H9 (cell line): ENCODE measurements around the gene ELP1. TPM values are rescaled to one million over a fixed set of nuclear protein-coding genes. Genes with fewer than 3 reads are reported as not detected.

Source experiments
- DNase-seq: peaks from one replicate; pipeline ENCODE4 v3.0.0-alpha.2; 2017
- H2AFZ ChIP-seq: one replicate; pipeline ENCODE4 v1.6.1; 2013; ENCODE audit warnings: mild to moderate bottlenecking, low read length, control low read depth, moderate library complexity
- H2AK5ac ChIP-seq: 2 replicates; pipeline ENCODE4 v1.6.1; 2013; ENCODE audit warnings: low read length, control low read depth, mixed read lengths; ENCODE audit not compliant: insufficient read length
- H2BK120ac ChIP-seq: one replicate; pipeline ENCODE4 v1.6.1; 2013; ENCODE audit warnings: low read depth, mild to moderate bottlenecking, low read length, control low read depth, inconsistent platforms; ENCODE audit not compliant: poor library complexity, severe bottlenecking
- H2BK12ac ChIP-seq: 2 replicates; pipeline ENCODE4 v1.6.1; 2013; ENCODE audit warnings: low read length, control low read depth, mixed read lengths, low read depth; ENCODE audit not compliant: insufficient read length
- H2BK15ac ChIP-seq: 2 replicates; pipeline ENCODE4 v1.6.1; 2013; ENCODE audit warnings: low read depth, low read length, control low read depth
- H2BK20ac ChIP-seq: one replicate; pipeline ENCODE4 v1.6.1; 2013; ENCODE audit warnings: low read depth, mild to moderate bottlenecking, low read length, control low read depth, inconsistent platforms; ENCODE audit not compliant: poor library complexity, severe bottlenecking
- H2BK5ac ChIP-seq: 2 replicates; pipeline ENCODE4 v1.6.1; 2013; ENCODE audit warnings: low read length, control low read depth, mixed read lengths; ENCODE audit not compliant: insufficient read length
- H3K14ac ChIP-seq: 2 replicates; pipeline ENCODE4 v1.6.1; 2013; ENCODE audit warnings: low read length, control low read depth; ENCODE audit not compliant: insufficient read depth
- H3K18ac ChIP-seq: 2 replicates; pipeline ENCODE4 v1.6.1; 2013; ENCODE audit warnings: low read depth, mild to moderate bottlenecking, mixed read lengths, low read length, control low read depth; ENCODE audit not compliant: insufficient read length
- H3K23ac ChIP-seq: 2 replicates; pipeline ENCODE4 v1.6.1; 2013; ENCODE audit warnings: low read length, control low read depth, mixed read lengths, low read depth; ENCODE audit not compliant: insufficient read length
- H3K23me2 ChIP-seq: 2 replicates; pipeline ENCODE4 v1.6.1; 2013; ENCODE audit warnings: low read depth, mild to moderate bottlenecking, mixed read lengths, low read length, control low read depth; ENCODE audit not compliant: insufficient read length, poor library complexity, severe bottlenecking
- H3K27ac ChIP-seq: 2 replicates; pipeline ENCODE4 v1.5.1; 2013; ENCODE audit warnings: low read length, control low read depth, mixed read lengths, low read depth; ENCODE audit not compliant: insufficient read length
- H3K27me3 ChIP-seq: 2 replicates; pipeline ENCODE4 v1.6.1; 2013; ENCODE audit warnings: low read length, control low read depth, inconsistent platforms; ENCODE audit not compliant: insufficient read depth
- H3K4ac ChIP-seq: 2 replicates; pipeline ENCODE4 v1.6.1; 2013; ENCODE audit warnings: low read depth, mild to moderate bottlenecking, control low read depth, inconsistent platforms, low read length, moderate library complexity
- H3K4me1 ChIP-seq: 2 replicates; pipeline ENCODE4 v1.6.1; 2013; ENCODE audit warnings: low read length, control low read depth, inconsistent platforms; ENCODE audit not compliant: insufficient read depth
- H3K4me2 ChIP-seq: 2 replicates; pipeline ENCODE4 v1.6.1; 2013; ENCODE audit warnings: low read length, control low read depth, mixed read lengths; ENCODE audit not compliant: insufficient read length, insufficient read depth
- H3K56ac ChIP-seq: 2 replicates; pipeline ENCODE4 v1.6.1; 2013; ENCODE audit warnings: low read depth, mild to moderate bottlenecking, mixed read lengths, low read length, control low read depth; ENCODE audit not compliant: insufficient read length
- H3K79me1 ChIP-seq: 2 replicates; pipeline ENCODE4 v1.6.1; 2013; ENCODE audit warnings: low read depth, mild to moderate bottlenecking, moderate library complexity, low read length, control low read depth, inconsistent platforms; ENCODE audit not compliant: insufficient read depth, poor library complexity, severe bottlenecking
- H3K79me2 ChIP-seq: 2 replicates; pipeline ENCODE4 v1.6.1; 2013; ENCODE audit warnings: low read length, control low read depth, inconsistent platforms; ENCODE audit not compliant: insufficient read depth
- H3K9ac ChIP-seq: 2 replicates; pipeline ENCODE4 v1.6.1; 2013; ENCODE audit warnings: low read length, control low read depth, mixed read lengths; ENCODE audit not compliant: insufficient read length; ENCODE audit errors: extremely low read depth
- H3K9me3 ChIP-seq: one replicate; pipeline ENCODE4 v1.6.1; 2013; ENCODE audit warnings: low read depth, low read length, inconsistent platforms; ENCODE audit not compliant: control insufficient read depth
- H3T11ph ChIP-seq: one replicate; pipeline ENCODE4 v1.6.1; 2013; ENCODE audit warnings: mild to moderate bottlenecking, low read length, control low read depth, inconsistent platforms
- H4K20me1 ChIP-seq: one replicate; pipeline ENCODE4 v1.6.1; 2013; ENCODE audit not compliant: control insufficient read depth, insufficient read length, insufficient read depth
- H4K5ac ChIP-seq: 2 replicates; pipeline ENCODE4 v1.6.1; 2013; ENCODE audit warnings: low read depth, mild to moderate bottlenecking, mixed read lengths, low read length, control low read depth; ENCODE audit not compliant: insufficient read length
- H4K8ac ChIP-seq: replicated peaks from 2 replicates; pipeline ENCODE4 v1.6.1; 2013; ENCODE audit warnings: low read length, control low read depth, mixed read lengths, low read depth; ENCODE audit not compliant: insufficient read length
- H4K91ac ChIP-seq: 2 replicates; pipeline ENCODE4 v1.6.1; 2013; ENCODE audit warnings: low read depth, mild to moderate bottlenecking, moderate library complexity, mixed read lengths, low read length, control low read depth; ENCODE audit not compliant: insufficient read length
- H3K27ac Mint-ChIP-seq, 3 experiments: 2 replicates in 2 of 3; 3 replicates in 1 of 3; pipeline ENCODE4 v1.8.0; 2020 to 2021; ENCODE audit warnings: mixed read lengths in 3 of 3, mild to moderate bottlenecking in 1 of 3, moderate library complexity in 1 of 3
- H3K27me3 Mint-ChIP-seq: 2 replicates; pipeline ENCODE4 v1.8.0; 2021; ENCODE audit warnings: low read depth, mild to moderate bottlenecking, moderate library complexity, mixed read lengths
- H3K36me3 Mint-ChIP-seq, 3 experiments: 2 replicates in 2 of 3; 3 replicates in 1 of 3; pipeline ENCODE4 v1.8.0; 2020 to 2021; ENCODE audit warnings: low read depth in 3 of 3, mixed read lengths in 3 of 3; ENCODE audit not compliant: insufficient read depth in 1 of 3
- H3K4me1 Mint-ChIP-seq, 2 experiments: 2 replicates each; pipeline ENCODE4 v1.8.0; 2020; ENCODE audit warnings: mixed read lengths in 2 of 2
- H3K4me3 Mint-ChIP-seq, 2 experiments: 2 replicates in 1 of 2; 3 replicates in 1 of 2; pipeline ENCODE4 v1.8.0; 2020 to 2021; ENCODE audit warnings: mild to moderate bottlenecking in 2 of 2, mixed read lengths in 2 of 2, moderate library complexity in 1 of 2
- H3K9me3 Mint-ChIP-seq, 2 experiments: 2 replicates in 1 of 2; 3 replicates in 1 of 2; pipeline ENCODE4 v1.8.0; 2020; ENCODE audit warnings: mild to moderate bottlenecking in 2 of 2, mixed read lengths in 2 of 2, moderate library complexity in 1 of 2
- WGBS: extraction: QIAGEN DNeasy Blood & Tissue Kit; methylation state at CpG from one replicate; pipeline ENCODE4 v1.1.7; 2013; ENCODE audit warnings: missing lambda C conversion rate, low lambda C conversion rate, mixed read lengths; ENCODE audit not compliant: insufficient read length; ENCODE audit errors: extremely low coverage; 5-methylcytosine and 5-hydroxymethylcytosine counted together
- total RNA-seq: library from RNA; stranded (reverse); gene quantifications from 2 replicates; pipeline ENCODE4 v1.2.1, GENCODE V29; 2021
- TF ChIP-seq, protein P1 (sequence below): fragments of 200-600 bp; sonication (generic); conservative IDR thresholded peaks from 3 replicates; pipeline ENCODE4 v1.8.0; 2021; ENCODE audit warnings: antibody characterized with exemption, mild to moderate bottlenecking

The ELP1 gene
- total RNA-seq, 1 experiment from 2014 or later, result 38.7 TPM

DNA sequence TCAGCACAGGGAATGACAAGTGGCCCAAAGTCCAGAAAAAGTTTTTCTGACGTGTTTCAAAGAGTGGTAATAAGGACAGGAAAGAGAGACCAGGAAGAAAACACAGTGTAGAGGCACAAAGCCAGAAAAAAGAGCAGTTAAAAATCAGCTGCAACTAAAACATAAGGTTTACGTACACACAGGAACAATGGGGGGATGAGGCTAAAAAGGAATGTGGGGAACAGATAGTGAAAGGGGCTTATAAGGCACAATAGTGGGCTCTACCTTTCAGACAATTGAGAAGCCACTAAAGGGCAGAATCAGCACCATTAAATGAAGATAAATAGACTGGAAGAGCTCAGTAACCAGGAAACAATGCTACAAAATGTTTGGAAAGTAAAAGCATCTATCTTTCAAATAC lies 5.5 kb downstream of the ELP1 start:
- no peak overlapping the region for H2BK20ac ChIP-seq
- H2BK12ac ChIP-seq, result no peak overlapping the region
- H3K56ac ChIP-seq, result no peak overlapping the region
- H2BK15ac ChIP-seq, result no peak overlapping the region
- H4K91ac ChIP-seq, result no peak overlapping the region
- no peak overlapping the region for H2BK5ac ChIP-seq
- no peak for DNase-seq
- H3T11ph ChIP-seq, result no peak overlapping the region
- no peak overlapping the region for H2AFZ ChIP-seq
- H3K23ac ChIP-seq, result no peak overlapping the region
- H3K4me1 ChIP-seq, result peaks cover 6% of the 10 kb centered on the region
- no peak overlapping the region for H2AK5ac ChIP-seq
- H3K79me1 ChIP-seq, result no peaks in the 10 kb centered on the region
- H3K27me3 ChIP-seq, result no peaks in the 10 kb centered on the region
- H3K18ac ChIP-seq, result no peak overlapping the region
- no peak overlapping the region for H3K4me2 ChIP-seq
- no peak overlapping the region for H3K9ac ChIP-seq
- no peak overlapping the region for H3K27ac ChIP-seq
- H4K5ac ChIP-seq, result no peak overlapping the region
- Mint-ChIP-seq H3K4me1 (peaks cover 7 to 9% of the 10 kb centered on the region in 2 experiments), H3K4me3 (no peak overlapping the region), H3K27ac (no peak overlapping the region), H3K9me3 (no peaks in the 10 kb centered on the region), H3K27me3 (no peaks in the 10 kb centered on the region), H3K36me3 (peaks cover 7 to 60% (median 45%) of the 10 kb centered on the region in 3 experiments; a peak in 6 of 7 replicates)
- no peaks in the 10 kb centered on the region for H3K9me3 ChIP-seq
- TF ChIP-seq, protein P1, sequence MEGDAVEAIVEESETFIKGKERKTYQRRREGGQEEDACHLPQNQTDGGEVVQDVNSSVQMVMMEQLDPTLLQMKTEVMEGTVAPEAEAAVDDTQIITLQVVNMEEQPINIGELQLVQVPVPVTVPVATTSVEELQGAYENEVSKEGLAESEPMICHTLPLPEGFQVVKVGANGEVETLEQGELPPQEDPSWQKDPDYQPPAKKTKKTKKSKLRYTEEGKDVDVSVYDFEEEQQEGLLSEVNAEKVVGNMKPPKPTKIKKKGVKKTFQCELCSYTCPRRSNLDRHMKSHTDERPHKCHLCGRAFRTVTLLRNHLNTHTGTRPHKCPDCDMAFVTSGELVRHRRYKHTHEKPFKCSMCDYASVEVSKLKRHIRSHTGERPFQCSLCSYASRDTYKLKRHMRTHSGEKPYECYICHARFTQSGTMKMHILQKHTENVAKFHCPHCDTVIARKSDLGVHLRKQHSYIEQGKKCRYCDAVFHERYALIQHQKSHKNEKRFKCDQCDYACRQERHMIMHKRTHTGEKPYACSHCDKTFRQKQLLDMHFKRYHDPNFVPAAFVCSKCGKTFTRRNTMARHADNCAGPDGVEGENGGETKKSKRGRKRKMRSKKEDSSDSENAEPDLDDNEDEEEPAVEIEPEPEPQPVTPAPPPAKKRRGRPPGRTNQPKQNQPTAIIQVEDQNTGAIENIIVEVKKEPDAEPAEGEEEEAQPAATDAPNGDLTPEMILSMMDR, result no peak
- H2BK120ac ChIP-seq, result no peak overlapping the region
- peaks cover 7% of the 10 kb centered on the region for H3K23me2 ChIP-seq
- H3K14ac ChIP-seq, result no peak overlapping the region
- H4K20me1 ChIP-seq, result no peaks in the 10 kb centered on the region
- H3K4ac ChIP-seq, result no peak overlapping the region
- H4K8ac ChIP-seq, result no peak overlapping the region
- peaks cover 11% of the 10 kb centered on the region for H3K79me2 ChIP-seq
- WGBS, result no CpG with 5 or more reads among the region's 2 CpGs
